Natural killer cell (primary cell): ENCODE data around the gene CCDC8. TPM values are rescaled to one million over a fixed set of nuclear protein-coding genes. Genes with fewer than 3 reads are reported as not detected.

Experiments
- ATAC-seq, 3 donors: fragments of 150-1000 bp in 2 of 3; fragments of 200-7000 bp in 1 of 3; cut with Tn5 transposase; 1 replicate in 1 of 3; 2 replicates in 2 of 3; pipeline ENCODE4 v1.10.0; 2021; ENCODE audit warnings: mild to moderate bottlenecking in 2 of 3, moderate library complexity in 2 of 3
- DNase-seq, 2 donors: peaks; one replicate each; pipeline versions ENCODE4 v3.0.0 to v3.0.0-alpha.2; 2013 to 2021; ENCODE audit warnings: mixed read lengths in 1 of 2
- H3K27ac ChIP-seq: one replicate; pipeline ENCODE4 v1.5.1; 2013; ENCODE audit warnings: mild to moderate bottlenecking, low read length
- H3K27me3 ChIP-seq: one replicate; pipeline ENCODE4 v1.6.1; 2013; ENCODE audit warnings: low read length; ENCODE audit not compliant: control insufficient read depth, insufficient read depth
- H3K36me3 ChIP-seq: one replicate; pipeline ENCODE4 v1.6.1; 2013; ENCODE audit warnings: low read length; ENCODE audit not compliant: control insufficient read depth, insufficient read depth
- H3K4me1 ChIP-seq: one replicate; pipeline ENCODE4 v1.6.1; 2013; ENCODE audit warnings: low read length; ENCODE audit not compliant: control insufficient read depth, insufficient read depth
- H3K4me3 ChIP-seq: one replicate; pipeline ENCODE4 v1.5.1; 2013; ENCODE audit warnings: low read length
- H3K9me3 ChIP-seq: one replicate; pipeline ENCODE4 v1.6.1; 2013; ENCODE audit warnings: low read length; ENCODE audit not compliant: control insufficient read depth, insufficient read depth
- H3K27ac Mint-ChIP-seq, 2 donors: one replicate each; pipeline ENCODE4 v1.8.0; 2022; ENCODE audit warnings: mild to moderate bottlenecking in 2 of 2, mixed read lengths in 2 of 2, moderate library complexity in 1 of 2
- H3K27me3 Mint-ChIP-seq, 2 donors: one replicate each; pipeline ENCODE4 v1.8.0; 2022; ENCODE audit warnings: low read depth in 2 of 2, mixed read lengths in 2 of 2
- H3K36me3 Mint-ChIP-seq: one replicate; pipeline ENCODE4 v1.8.0; 2022; ENCODE audit warnings: mixed read lengths
- H3K4me1 Mint-ChIP-seq, 2 donors: one replicate each; pipeline ENCODE4 v1.8.0; 2022; ENCODE audit warnings: mixed read lengths in 2 of 2
- H3K4me3 Mint-ChIP-seq: one replicate; pipeline ENCODE4 v1.8.0; 2022; ENCODE audit warnings: mild to moderate bottlenecking, moderate library complexity, mixed read lengths
- H3K9me3 Mint-ChIP-seq, 2 donors: one replicate each; pipeline ENCODE4 v1.8.0; 2022; ENCODE audit warnings: mixed read lengths in 2 of 2
- CTCF ChIP-seq: fragments of 200-600 bp; IDR thresholded peaks from one replicate; pipeline ENCODE4 v1.8.0; 2022; ENCODE audit warnings: antibody characterized with exemption
- whole genome bisulfite sequencing: methylation state at CpG from one replicate; pipeline ENCODE4 v1.1.7; 2013; ENCODE audit warnings: missing lambda C conversion rate; ENCODE audit not compliant: insufficient coverage; 5-methylcytosine and 5-hydroxymethylcytosine counted together
- intact Hi-C: fragments of 100-400 bp; cut with micrococcal nuclease; formaldehyde crosslinking; loops from one replicate; pipeline ENCODE4 v1.14.2; 2022
- total RNA-seq, 4 donors: library from RNA; stranded (reverse); fragments of 120-200 nt in 1 of 4; gene quantifications; one replicate each; pipeline versions ENCODE4 v1.2.3 to v1.2.4, GENCODE V29; 2013 to 2022

Gene CCDC8
- total RNA-seq, 3 donors from 2014 or later (not counting 1 experiment from before 2014, with no cell fraction given): not detected

- Histone ChIP-seq H3K4me3 (no peak overlapping the region), H3K9me3 (no peaks in the 10 kb centered on the region), H3K36me3 (no peaks in the 10 kb centered on the region), H3K27ac (no peak overlapping the region), H3K4me1 (no peaks in the 10 kb centered on the region), H3K27me3 (no peaks in the 10 kb centered on the region)
- WGBS: 64% methylated on average over 1 of the region's 2 CpGs
- ATAC-seq: no peak
- Mint-ChIP-seq H3K27me3 (peaks cover 18 to 22% of the 10 kb centered on the region in 2 donors), H3K4me3 (no peak overlapping the region), H3K36me3 (no peaks in the 10 kb centered on the region), H3K4me1 (no peaks in the 10 kb centered on the region), H3K9me3 (no peaks in the 10 kb centered on the region), H3K27ac (no peak overlapping the region)
- TF ChIP-seq CTCF: no peak
- DNase-seq: no peak
- intact Hi-C loops: no loop called here
Observed at GRCh38 chr19:46460055-46460454, 46.7 kb upstream of the CCDC8 start.

DNA sequence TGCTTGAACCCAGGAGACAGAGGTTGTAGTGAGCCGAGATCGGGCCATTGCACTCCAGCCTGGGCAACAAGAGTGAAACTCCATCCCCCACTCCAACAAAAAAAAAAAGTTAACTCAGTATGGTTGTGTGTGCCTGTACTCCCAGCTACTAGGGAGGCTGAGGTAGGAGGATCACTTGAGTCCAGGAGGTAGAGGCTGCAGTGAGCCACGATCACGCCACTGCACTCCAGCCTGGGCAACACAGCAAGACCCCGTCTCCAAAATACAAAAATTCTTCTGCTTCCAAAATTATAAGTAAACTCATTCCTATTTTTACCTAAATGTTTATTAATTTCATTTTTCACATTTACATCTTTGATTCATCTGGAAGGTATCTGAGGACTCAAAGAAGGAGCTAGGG, 43.6 kb upstream of the CCDC8 start:
- ATAC-seq: no peak

DNA sequence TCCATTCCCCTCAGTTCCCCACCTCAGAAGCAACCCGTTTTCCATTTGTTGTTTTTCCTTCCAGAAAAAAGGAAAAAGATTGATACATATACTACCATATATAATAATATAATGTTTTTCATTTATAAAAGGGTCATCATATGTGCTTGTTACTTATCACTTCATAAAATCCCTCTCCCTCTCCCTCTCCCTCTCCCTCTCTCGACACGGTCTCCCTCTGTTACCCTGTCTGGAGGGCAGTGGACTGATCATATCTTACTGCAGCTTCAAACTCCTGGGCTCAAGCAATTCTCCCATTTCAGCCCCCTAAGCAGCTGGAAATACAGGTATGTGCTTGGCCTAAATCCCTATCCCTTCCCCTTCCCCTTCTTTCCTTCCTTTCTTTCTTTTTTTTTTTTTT, 40.9 kb upstream of the CCDC8 start:
- ATAC-seq: no peak
- intact Hi-C loops: no loop called here
- Histone ChIP-seq H3K36me3 (no peaks in the 10 kb centered on the region), H3K4me1 (no peaks in the 10 kb centered on the region), H3K4me3 (no peak overlapping the region), H3K9me3 (no peaks in the 10 kb centered on the region), H3K27ac (no peak overlapping the region), H3K27me3 (no peaks in the 10 kb centered on the region)
- H3K4me1 Mint-ChIP-seq: no peaks in the 10 kb centered on the region
- no peaks in the 10 kb centered on the region for H3K36me3 Mint-ChIP-seq
- H3K27ac Mint-ChIP-seq: no peak overlapping the region
- H3K27me3 Mint-ChIP-seq: peaks cover 20 to 21% of the 10 kb centered on the region in 2 donors
- no peak for DNase-seq
- no peak for TF ChIP-seq CTCF
- peaks cover 0 to 4% of the 10 kb centered on the region in 2 donors for H3K9me3 Mint-ChIP-seq
- 53% methylated on average over 2 of the region's 3 CpGs for WGBS
- H3K4me3 Mint-ChIP-seq: no peak overlapping the region

More for the DNA sequence above, 43.6 kb upstream of the CCDC8 start:
- Mint-ChIP-seq H3K4me1 (no peaks in the 10 kb centered on the region), H3K4me3 (no peak overlapping the region), H3K9me3 (no peaks in the 10 kb centered on the region), H3K27me3 (peaks cover 10 to 20% of the 10 kb centered on the region in 2 donors), H3K27ac (no peak overlapping the region), H3K36me3 (no peaks in the 10 kb centered on the region)
- Histone ChIP-seq H3K9me3 (no peaks in the 10 kb centered on the region), H3K4me3 (no peak overlapping the region), H3K36me3 (no peaks in the 10 kb centered on the region), H3K4me1 (no peaks in the 10 kb centered on the region), H3K27ac (no peak overlapping the region), H3K27me3 (no peaks in the 10 kb centered on the region)
- 90% methylated on average over 3 of the region's 5 CpGs for WGBS
- intact Hi-C loops: no loop called here
- no peak for DNase-seq
- no peak for TF ChIP-seq CTCF

GRCh38 chr19:46453661-46454060, 40.3 kb upstream of the CCDC8 start:
- no peak for TF ChIP-seq CTCF
- H3K27ac ChIP-seq: no peak overlapping the region
- no peak overlapping the region for H3K4me3 ChIP-seq
- intact Hi-C loops: no loop called here
- Mint-ChIP-seq H3K36me3 (no peaks in the 10 kb centered on the region), H3K9me3 (peaks cover 0 to 4% of the 10 kb centered on the region in 2 donors), H3K27ac (no peak overlapping the region), H3K4me3 (no peak overlapping the region), H3K4me1 (no peaks in the 10 kb centered on the region), H3K27me3 (peaks cover 16 to 21% of the 10 kb centered on the region in 2 donors)
- no peaks in the 10 kb centered on the region for H3K36me3 ChIP-seq
- H3K4me1 ChIP-seq: no peaks in the 10 kb centered on the region
- H3K27me3 ChIP-seq: no peaks in the 10 kb centered on the region
- ATAC-seq: no peak
- no peaks in the 10 kb centered on the region for H3K9me3 ChIP-seq
- 81% methylated on average over 6 of the region's 6 CpGs for WGBS
- DNase-seq: no peak
